CD14-positive monocyte (primary cell): ENCODE data around the gene COMMD10. TPM values are rescaled to one million over a fixed set of nuclear protein-coding genes. Genes with fewer than 3 reads are reported as not detected.

Experiments used
- DNase-seq, 3 donors: peaks; one replicate each; pipeline ENCODE4 v3.0.0-alpha.2; 2011 to 2022
- H2AFZ ChIP-seq: 2 replicates; pipeline ENCODE4 v1.6.0; 2012; ENCODE audit warnings: mild to moderate bottlenecking, low read depth, low read length, inconsistent platforms; ENCODE audit not compliant: insufficient read depth, poor library complexity, severe bottlenecking
- H3K27ac ChIP-seq, 2 donors: 1 replicate in 1 of 2; 2 replicates in 1 of 2; pipeline ENCODE4 v1.5.1; 2012 to 2013; ENCODE audit warnings: low read length in 2 of 2, control low read depth in 1 of 2, inconsistent platforms in 1 of 2, low read depth in 1 of 2, mild to moderate bottlenecking in 1 of 2
- H3K27me3 ChIP-seq, 2 donors: one replicate each; pipeline versions ENCODE4 v1.6.0 to v1.6.1; 2011 to 2013; ENCODE audit warnings: low read length in 2 of 2; ENCODE audit not compliant: control insufficient read depth in 2 of 2, insufficient read depth in 2 of 2
- H3K36me3 ChIP-seq, 2 donors: replicated peaks in 1 of 2; 1 replicate in 1 of 2; 2 replicates in 1 of 2; pipeline versions ENCODE4 v1.5.1 to v1.6.1; 2012 to 2013; ENCODE audit warnings: low read length in 2 of 2, control low read depth in 1 of 2, inconsistent platforms in 1 of 2, mild to moderate bottlenecking in 1 of 2; ENCODE audit not compliant: insufficient read depth in 2 of 2, control insufficient read depth in 1 of 2
- H3K4me1 ChIP-seq, 2 donors: 1 replicate in 1 of 2; 2 replicates in 1 of 2; pipeline versions ENCODE4 v1.5.1 to v1.6.1; 2012 to 2013; ENCODE audit warnings: low read length in 2 of 2, control low read depth in 1 of 2, inconsistent platforms in 1 of 2, mild to moderate bottlenecking in 1 of 2, moderate library complexity in 1 of 2; ENCODE audit not compliant: insufficient read depth in 2 of 2, control insufficient read depth in 1 of 2
- H3K4me2 ChIP-seq: replicated peaks from 2 replicates; pipeline ENCODE3; 2012; ENCODE audit warnings: low read length, moderate library complexity, mild to moderate bottlenecking; ENCODE audit not compliant: poor library complexity, severe bottlenecking; ENCODE audit errors: extremely low read depth
- H3K4me3 ChIP-seq, 3 experiments: fragments of 200-600 bp in 1 of 3; sonication (generic) in 1 of 3; replicated peaks in 1 of 3; 1 replicate in 2 of 3; 2 replicates in 1 of 3; pipeline ENCODE4 v1.5.1; 2011 to 2013; ENCODE audit warnings: low read length in 3 of 3, mild to moderate bottlenecking in 3 of 3, control low read depth in 2 of 3, low read depth in 2 of 3, inconsistent platforms in 1 of 3, moderate library complexity in 1 of 3
- H3K79me2 ChIP-seq: 2 replicates; pipeline ENCODE4 v1.6.0; 2012; ENCODE audit warnings: mild to moderate bottlenecking, control low read depth, inconsistent platforms, low read length, moderate library complexity; ENCODE audit not compliant: insufficient read depth
- H3K9ac ChIP-seq: 2 replicates; pipeline ENCODE4 v1.6.0; 2017; ENCODE audit warnings: low read length, mild to moderate bottlenecking; ENCODE audit not compliant: insufficient read depth, poor library complexity, severe bottlenecking
- H3K9me3 ChIP-seq, 2 donors: replicated peaks in 1 of 2; 1 replicate in 1 of 2; 2 replicates in 1 of 2; pipeline versions ENCODE4 v1.5.1 to v1.6.1; 2012 to 2013; ENCODE audit warnings: low read length in 2 of 2, control low read depth in 1 of 2; ENCODE audit not compliant: control insufficient read depth in 1 of 2, insufficient read depth in 1 of 2
- H4K20me1 ChIP-seq: 2 replicates; pipeline ENCODE4 v1.6.0; 2012; ENCODE audit warnings: mild to moderate bottlenecking, low read length, control low read depth, moderate library complexity; ENCODE audit not compliant: insufficient read depth
- H3K27ac Mint-ChIP-seq, 7 donors: one replicate each; pipeline ENCODE4 v1.8.0; 2020; ENCODE audit warnings: mild to moderate bottlenecking in 7 of 7, mixed read lengths in 7 of 7, moderate library complexity in 6 of 7, inconsistent platforms in 2 of 7
- H3K27me3 Mint-ChIP-seq, 3 donors: one replicate each; pipeline ENCODE4 v1.8.0; 2021 to 2022; ENCODE audit warnings: low read depth in 3 of 3, mild to moderate bottlenecking in 3 of 3, mixed read lengths in 3 of 3, moderate library complexity in 3 of 3, inconsistent platforms in 1 of 3
- H3K36me3 Mint-ChIP-seq, 2 donors: one replicate each; pipeline ENCODE4 v1.8.0; 2020; ENCODE audit warnings: mixed read lengths in 2 of 2, inconsistent platforms in 1 of 2, mild to moderate bottlenecking in 1 of 2
- H3K4me1 Mint-ChIP-seq: one replicate; pipeline ENCODE4 v1.8.0; 2020; ENCODE audit warnings: mild to moderate bottlenecking, mixed read lengths
- H3K4me3 Mint-ChIP-seq, 2 donors: one replicate each; pipeline ENCODE4 v1.8.0; 2020; ENCODE audit warnings: mild to moderate bottlenecking in 2 of 2, mixed read lengths in 2 of 2, moderate library complexity in 1 of 2
- H3K9me3 Mint-ChIP-seq, 7 donors: one replicate each; pipeline ENCODE4 v1.8.0; 2020 to 2022; ENCODE audit warnings: mixed read lengths in 7 of 7, mild to moderate bottlenecking in 6 of 7, moderate library complexity in 6 of 7, inconsistent platforms in 2 of 7
- WGBS: methylation state at CpG from one replicate; pipeline ENCODE4 v1.1.5; 2013; ENCODE audit warnings: missing lambda C conversion rate; ENCODE audit not compliant: insufficient coverage; 5-methylcytosine and 5-hydroxymethylcytosine counted together
- intact Hi-C, 2 donors: fragments of 100-400 bp; cut with micrococcal nuclease; formaldehyde crosslinking; loops; one replicate each; pipeline versions ENCODE4 v1.15.0 to v1.15.1; 2023
- polyA plus RNA-seq, 3 donors: library from polyadenylated mRNA; depleted of rRNA in 1 of 3; unstranded in 2 of 3; stranded (reverse) in 1 of 3; fragments of 300-500 nt in 2 of 3; fragments of >200 nt in 1 of 3; fragmentation: Illumina TruSeq in 2 of 3; gene quantifications; 1 replicate in 2 of 3; 2 replicates in 1 of 3; pipeline ENCODE4 v1.2.3, GENCODE V29; 2012 to 2021
- TF ChIP-seq, protein P1 (sequence below): fragments of 200-600 bp; IDR thresholded peaks from one replicate; pipeline ENCODE4 v1.8.0; 2022; ENCODE audit warnings: antibody characterized with exemption, mild to moderate bottlenecking

COMMD10 gene
- polyA plus RNA-seq, 3 donors, result 16.9 to 86.1 (median 61.2) TPM

DNA sequence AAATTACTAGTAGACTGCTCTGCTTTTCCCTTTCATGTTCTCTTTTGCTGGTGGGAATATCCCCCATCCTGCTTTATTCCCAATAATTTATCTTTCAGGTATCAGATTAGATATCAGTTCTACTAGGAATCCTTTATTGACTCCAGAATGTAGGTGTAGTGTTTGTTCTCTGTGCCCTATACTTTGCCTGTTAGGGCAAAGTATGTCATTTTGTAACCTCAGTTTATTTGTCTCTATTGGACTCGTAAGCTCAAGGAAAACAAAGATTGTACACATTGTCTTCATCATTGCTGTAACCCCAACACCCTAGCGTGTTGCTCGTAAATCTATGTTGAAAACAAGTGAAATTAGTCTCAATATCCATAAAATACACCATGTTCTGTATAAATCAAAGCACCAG lies 190.5 kb downstream of the COMMD10 start:
- peaks cover 13 to 19% of the 10 kb centered on the region in 2 donors for H3K9me3 ChIP-seq
- no peak overlapping the region for H3K27ac ChIP-seq
- Mint-ChIP-seq H3K36me3 (peaks cover 4 to 7% of the 10 kb centered on the region in 2 donors), H3K27me3 (no peaks in the 10 kb centered on the region), H3K4me1 (no peaks in the 10 kb centered on the region), H3K9me3 (peaks cover 9 to 26% (median 10%) of the 10 kb centered on the region in 7 donors), H3K4me3 (no peak overlapping the region), H3K27ac (no peak overlapping the region)
- no peak overlapping the region for H2AFZ ChIP-seq
- no peak overlapping the region for H3K9ac ChIP-seq
- no peak overlapping the region for H3K4me3 ChIP-seq
- no CpG with 5 or more reads among the region's 3 CpGs for WGBS
- no peak for DNase-seq
- no peaks in the 10 kb centered on the region for H3K4me1 ChIP-seq
- no peaks in the 10 kb centered on the region for H3K27me3 ChIP-seq
- H3K4me2 ChIP-seq, result no peak overlapping the region
- intact Hi-C loops, result no loop called here
- H4K20me1 ChIP-seq, result no peaks in the 10 kb centered on the region
- peaks cover 0 to 5% of the 10 kb centered on the region in 2 donors for H3K36me3 ChIP-seq
- TF ChIP-seq, protein P1, sequence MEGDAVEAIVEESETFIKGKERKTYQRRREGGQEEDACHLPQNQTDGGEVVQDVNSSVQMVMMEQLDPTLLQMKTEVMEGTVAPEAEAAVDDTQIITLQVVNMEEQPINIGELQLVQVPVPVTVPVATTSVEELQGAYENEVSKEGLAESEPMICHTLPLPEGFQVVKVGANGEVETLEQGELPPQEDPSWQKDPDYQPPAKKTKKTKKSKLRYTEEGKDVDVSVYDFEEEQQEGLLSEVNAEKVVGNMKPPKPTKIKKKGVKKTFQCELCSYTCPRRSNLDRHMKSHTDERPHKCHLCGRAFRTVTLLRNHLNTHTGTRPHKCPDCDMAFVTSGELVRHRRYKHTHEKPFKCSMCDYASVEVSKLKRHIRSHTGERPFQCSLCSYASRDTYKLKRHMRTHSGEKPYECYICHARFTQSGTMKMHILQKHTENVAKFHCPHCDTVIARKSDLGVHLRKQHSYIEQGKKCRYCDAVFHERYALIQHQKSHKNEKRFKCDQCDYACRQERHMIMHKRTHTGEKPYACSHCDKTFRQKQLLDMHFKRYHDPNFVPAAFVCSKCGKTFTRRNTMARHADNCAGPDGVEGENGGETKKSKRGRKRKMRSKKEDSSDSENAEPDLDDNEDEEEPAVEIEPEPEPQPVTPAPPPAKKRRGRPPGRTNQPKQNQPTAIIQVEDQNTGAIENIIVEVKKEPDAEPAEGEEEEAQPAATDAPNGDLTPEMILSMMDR, result no peak
- H3K79me2 ChIP-seq, result no peaks in the 10 kb centered on the region

- Histone ChIP-seq H3K79me2 (no peaks in the 10 kb centered on the region), H3K4me1 (no peaks in the 10 kb centered on the region), H3K4me3 (no peak overlapping the region), H2AFZ (no peak overlapping the region), H3K27me3 (no peaks in the 10 kb centered on the region), H4K20me1 (no peaks in the 10 kb centered on the region), H3K36me3 (peaks cover 0 to 5% of the 10 kb centered on the region in 2 donors), H3K9ac (no peak overlapping the region), H3K4me2 (no peak overlapping the region), H3K9me3 (peaks cover 9 to 19% of the 10 kb centered on the region in 2 donors), H3K27ac (no peak overlapping the region)
- TF ChIP-seq, protein P1, result no peak
- Mint-ChIP-seq H3K4me3 (no peak overlapping the region), H3K36me3 (peaks cover 4 to 10% of the 10 kb centered on the region in 2 donors), H3K27ac (no peak overlapping the region), H3K4me1 (no peaks in the 10 kb centered on the region), H3K9me3 (peaks cover 9 to 24% (median 10%) of the 10 kb centered on the region in 7 donors), H3K27me3 (no peaks in the 10 kb centered on the region)
- DNase-seq, result no peak
- intact Hi-C loops, result no loop called here
These were observed 192.1 kb downstream of the COMMD10 start for GRCh38 chr5:116276952-116277351.
